NCI-H345 (cell line): ENCODE data around the gene LDB3.

Source experiments
- DNase-seq: peaks from one replicate; lab custom pipeline; 2025; lab: John Stamatoyannopoulos, UW

LDB3 gene

GRCh38 chr10:86759073-86759672 is 90.9 kb downstream of the LDB3 start:
- DNase-seq, result no peak

DNA sequence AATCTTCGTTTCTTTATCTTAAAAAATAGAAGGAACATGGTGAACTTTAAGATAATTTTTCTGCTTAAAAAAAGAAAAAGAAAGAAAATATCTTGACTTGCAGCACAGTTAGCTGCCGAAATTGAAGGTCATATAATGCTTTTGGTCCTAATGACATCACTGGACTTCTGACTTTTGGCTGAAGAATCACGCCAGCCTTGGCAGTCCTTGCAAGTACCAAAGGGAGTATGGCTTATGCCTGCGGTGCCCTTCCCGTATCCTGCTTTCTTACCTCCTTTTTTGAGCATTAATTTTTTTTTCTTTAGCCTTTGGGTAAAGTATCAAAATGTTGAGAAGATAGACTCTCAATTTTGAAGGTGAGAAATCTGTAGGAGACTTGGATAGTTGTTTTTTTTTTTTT is 95.1 kb downstream of the LDB3 start:
- no peak for DNase-seq

- no peak for DNase-seq
These were observed 97.2 kb downstream of the LDB3 start for GRCh38 chr10:86765548-86765947.

GRCh38 chr10:86768412-86769062 is 100.2 kb downstream of the LDB3 start:
- DNase-seq, result no peak

GRCh38 chr10:86769991-86770390 is 101.7 kb downstream of the LDB3 start:
- no peak for DNase-seq

DNA sequence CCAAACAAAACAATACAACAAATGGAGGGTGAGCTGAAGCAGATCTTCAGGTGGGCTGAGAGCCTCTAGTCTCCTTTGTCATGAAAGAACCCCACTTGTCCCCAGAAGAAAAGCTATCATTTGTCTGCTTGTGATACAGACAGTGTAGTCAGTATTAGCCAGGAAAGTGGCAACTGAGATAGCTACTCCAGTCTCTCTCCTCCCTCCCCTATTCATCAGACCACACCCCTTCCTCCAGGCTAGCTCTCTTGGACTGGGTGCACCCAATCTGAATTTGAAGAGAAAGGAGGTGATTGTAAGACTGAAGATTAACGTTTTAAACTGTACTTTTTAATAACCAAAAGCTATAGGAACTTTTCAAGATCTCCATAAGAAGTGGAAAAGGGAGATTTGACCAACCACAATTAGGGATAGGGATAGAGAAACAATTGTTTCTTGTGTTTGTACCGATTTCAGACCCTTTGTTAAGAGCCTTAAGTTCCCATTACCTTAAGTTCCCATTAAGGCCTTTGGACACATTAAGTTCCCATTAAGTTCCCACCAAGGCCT is 102.2 kb downstream of the LDB3 start:
- DNase-seq, result no peak

GRCh38 chr10:86773498-86773897 is 105.2 kb downstream of the LDB3 start:
- DNase-seq, result no peak

DNA sequence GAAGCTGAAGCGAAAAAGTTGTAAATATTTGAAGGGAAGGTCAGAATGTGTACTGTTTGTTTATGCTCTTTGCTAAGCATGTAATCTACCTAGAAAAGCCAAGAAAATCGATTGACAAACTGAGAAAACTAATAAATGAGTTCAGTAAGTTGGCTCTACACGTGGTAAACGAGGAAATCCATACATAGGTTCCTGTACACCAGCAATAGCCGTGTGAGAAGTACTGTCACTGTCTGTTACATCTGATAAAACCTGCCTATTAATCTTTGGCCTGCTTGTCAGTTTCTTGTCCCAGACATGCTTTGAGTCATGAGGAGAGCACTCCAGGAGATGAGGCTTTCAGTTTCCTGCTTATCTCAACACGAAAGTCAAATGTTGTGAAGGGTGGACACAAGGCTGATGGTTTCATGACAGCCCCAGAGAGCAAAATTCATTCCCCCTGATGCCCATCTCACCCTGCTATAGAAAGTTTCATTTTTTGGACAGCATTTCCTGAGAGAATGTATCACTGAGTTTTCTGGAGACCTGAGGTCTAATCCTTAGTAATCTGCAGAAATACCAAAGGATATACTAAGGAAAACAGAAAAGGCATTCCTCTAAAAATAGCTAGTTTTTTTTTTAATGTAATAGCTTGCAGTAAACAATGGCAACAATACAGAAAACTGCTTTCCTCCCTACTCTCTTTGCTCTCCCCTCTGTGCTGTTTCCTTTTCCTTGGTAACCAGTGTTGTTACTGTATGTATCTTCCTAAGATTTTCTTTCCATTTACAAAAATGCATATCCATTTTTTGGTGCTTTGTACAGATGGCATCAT is 107.0 kb downstream of the LDB3 start:
- DNase-seq, result no peak

- no peak for DNase-seq
These were observed 107.5 kb downstream of the LDB3 start for GRCh38 chr10:86775870-86776180.

- DNase-seq, result no peak
These were observed 111.1 kb downstream of the LDB3 start for GRCh38 chr10:86779220-86780017.

GRCh38 chr10:86782701-86783418 is 114.5 kb downstream of the LDB3 start:
- no peak for DNase-seq

DNA sequence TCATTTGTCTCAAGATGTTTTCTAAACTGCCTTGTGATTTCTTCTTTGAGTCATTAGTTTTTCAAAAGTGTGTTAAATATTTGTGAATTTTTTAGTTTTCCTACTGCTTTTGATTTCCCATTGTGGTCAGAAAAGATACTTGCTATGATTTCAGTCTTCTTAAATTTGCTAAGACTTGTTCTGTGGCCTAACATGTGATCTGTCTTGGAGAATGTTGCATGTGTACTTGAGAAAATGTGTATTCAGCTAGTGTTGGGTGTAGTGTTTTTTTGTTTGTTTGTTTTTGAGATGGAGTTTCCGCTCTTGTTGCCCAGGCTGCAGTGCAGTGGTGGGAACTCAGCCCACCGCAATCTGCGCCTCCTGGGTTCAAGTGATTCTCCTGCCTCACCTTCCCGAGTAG is 116.7 kb downstream of the LDB3 start:
- no peak for DNase-seq
